ENCODE results near the gene ALCAM. TPM values are rescaled to one million over a fixed set of nuclear protein-coding genes. Genes with fewer than 3 reads are reported as not detected.

Gene ALCAM
- total RNA-seq, 2 donors from 2014 or later = 17.8 to 29.6 TPM

DNA sequence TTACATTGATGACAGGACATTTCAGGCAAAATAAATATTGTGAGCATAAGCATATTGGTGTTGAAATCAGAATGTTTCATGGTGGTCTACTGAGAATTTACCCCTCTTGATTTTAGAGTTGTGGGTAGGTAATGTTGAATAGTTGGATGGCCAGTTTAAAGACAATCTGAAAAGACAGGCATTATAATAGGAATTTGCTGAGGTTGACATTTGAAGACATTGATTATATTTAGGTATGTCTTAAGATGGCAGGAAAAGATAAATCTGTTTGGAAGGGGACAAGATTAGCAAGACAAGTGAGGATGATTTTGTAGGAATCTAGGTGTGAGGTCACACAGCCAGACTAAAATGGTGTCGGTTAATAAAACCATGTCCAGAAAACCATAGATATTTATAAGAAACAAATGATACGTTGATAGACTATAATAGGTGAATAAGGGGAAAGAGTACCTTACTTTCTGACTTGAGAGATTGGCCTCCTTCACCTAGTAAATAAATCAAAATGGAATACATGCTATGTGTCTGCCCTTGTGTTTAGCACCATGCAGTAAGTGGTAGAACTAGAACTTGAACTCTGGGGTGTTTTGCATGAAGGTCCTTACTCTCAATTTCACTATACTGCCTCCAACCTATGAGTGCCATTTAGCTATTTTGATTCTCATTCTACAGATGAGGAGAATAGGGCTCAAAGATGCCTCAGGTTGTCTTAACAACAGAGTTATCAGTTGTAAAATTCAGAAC, 57.9 kb downstream of the ALCAM start:
- Histone ChIP-seq H3K4me1 (no peaks in the 10 kb centered on the region), H3K27ac (no peak overlapping the region), H3K4me3 (no peak overlapping the region), H3K27me3 (no peaks in the 10 kb centered on the region), H3K9ac (ENCODE audit: low read depth in 2 of 2, low read length in 2 of 2) (no peak overlapping the region), H3K9me3 (no peaks in the 10 kb centered on the region), H3K36me3 (no peaks in the 10 kb centered on the region)
- intact Hi-C loops (cut with DNase I) = no loop called here
- no peak for DNase-seq
- TF ChIP-seq, protein P1, sequence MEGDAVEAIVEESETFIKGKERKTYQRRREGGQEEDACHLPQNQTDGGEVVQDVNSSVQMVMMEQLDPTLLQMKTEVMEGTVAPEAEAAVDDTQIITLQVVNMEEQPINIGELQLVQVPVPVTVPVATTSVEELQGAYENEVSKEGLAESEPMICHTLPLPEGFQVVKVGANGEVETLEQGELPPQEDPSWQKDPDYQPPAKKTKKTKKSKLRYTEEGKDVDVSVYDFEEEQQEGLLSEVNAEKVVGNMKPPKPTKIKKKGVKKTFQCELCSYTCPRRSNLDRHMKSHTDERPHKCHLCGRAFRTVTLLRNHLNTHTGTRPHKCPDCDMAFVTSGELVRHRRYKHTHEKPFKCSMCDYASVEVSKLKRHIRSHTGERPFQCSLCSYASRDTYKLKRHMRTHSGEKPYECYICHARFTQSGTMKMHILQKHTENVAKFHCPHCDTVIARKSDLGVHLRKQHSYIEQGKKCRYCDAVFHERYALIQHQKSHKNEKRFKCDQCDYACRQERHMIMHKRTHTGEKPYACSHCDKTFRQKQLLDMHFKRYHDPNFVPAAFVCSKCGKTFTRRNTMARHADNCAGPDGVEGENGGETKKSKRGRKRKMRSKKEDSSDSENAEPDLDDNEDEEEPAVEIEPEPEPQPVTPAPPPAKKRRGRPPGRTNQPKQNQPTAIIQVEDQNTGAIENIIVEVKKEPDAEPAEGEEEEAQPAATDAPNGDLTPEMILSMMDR (IDR thresholded peaks at IDR 0.05) = no peak

GRCh38 chr3:105425153-105425502, 58.4 kb downstream of the ALCAM start:
- Histone ChIP-seq H3K27me3 (no peaks in the 10 kb centered on the region), H3K4me3 (no peak overlapping the region), H3K4me1 (no peaks in the 10 kb centered on the region), H3K9me3 (no peaks in the 10 kb centered on the region), H3K9ac (ENCODE audit: low read depth in 2 of 2, low read length in 2 of 2) (no peak overlapping the region), H3K27ac (no peak overlapping the region), H3K36me3 (no peaks in the 10 kb centered on the region)
- intact Hi-C loops (cut with DNase I) = no loop called here
- TF ChIP-seq, protein P1 (IDR thresholded peaks at IDR 0.05) = no peak
- DNase-seq = no peak

DNA sequence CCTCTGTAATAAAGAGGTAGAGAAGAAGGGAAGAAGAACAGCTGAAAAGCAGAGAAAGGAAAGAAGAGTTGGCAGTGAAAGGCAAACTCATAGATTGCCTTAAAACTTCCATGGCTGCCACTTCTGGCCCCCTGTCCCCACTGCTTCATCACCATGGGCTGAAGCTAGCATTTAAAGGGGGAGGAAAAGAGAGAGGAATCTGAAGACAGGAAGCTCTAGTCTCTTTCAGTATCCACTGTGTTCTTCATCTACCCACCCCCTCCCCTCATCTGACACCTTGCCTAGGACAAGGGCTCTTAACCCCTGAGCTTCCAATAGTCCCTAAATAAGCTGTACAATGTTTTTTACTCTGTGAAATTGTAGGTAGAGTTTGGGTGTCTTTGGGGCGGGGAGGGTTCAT, 60.6 kb downstream of the ALCAM start:
- no peaks in the 10 kb centered on the region for H3K4me1 ChIP-seq
- H3K36me3 ChIP-seq = no peaks in the 10 kb centered on the region
- no peak overlapping the region for H3K9ac ChIP-seq (ENCODE audit: low read depth in 2 of 2, low read length in 2 of 2)
- no peaks in the 10 kb centered on the region for H3K27me3 ChIP-seq
- no peaks in the 10 kb centered on the region for H3K9me3 ChIP-seq
- DNase-seq = no peak
- H3K4me3 ChIP-seq = no peak overlapping the region
- intact Hi-C loops (cut with DNase I) = no loop called here
- H3K27ac ChIP-seq = no peak overlapping the region
- TF ChIP-seq, protein P1 (IDR thresholded peaks at IDR 0.05) = no peak

- DNase-seq = no peak
- H3K27ac ChIP-seq = no peak overlapping the region
- no peaks in the 10 kb centered on the region for H3K36me3 ChIP-seq
- intact Hi-C loops (cut with DNase I) = no loop called here
- H3K9ac ChIP-seq (ENCODE audit: low read depth in 2 of 2, low read length in 2 of 2) = no peak overlapping the region
- TF ChIP-seq, protein P1 (IDR thresholded peaks at IDR 0.05) = no peak
- H3K9me3 ChIP-seq = no peaks in the 10 kb centered on the region
- H3K4me3 ChIP-seq = no peak overlapping the region
- H3K4me1 ChIP-seq = no peaks in the 10 kb centered on the region
- H3K27me3 ChIP-seq = no peaks in the 10 kb centered on the region
Measured at GRCh38 chr3:105429034-105429762, 62.5 kb downstream of the ALCAM start.

- no peak overlapping the region for H3K9ac ChIP-seq (ENCODE audit: low read depth in 2 of 2, low read length in 2 of 2)
- H3K9me3 ChIP-seq = no peaks in the 10 kb centered on the region
- DNase-seq = no peak
- H3K4me1 ChIP-seq = no peaks in the 10 kb centered on the region
- H3K27ac ChIP-seq = no peak overlapping the region
- TF ChIP-seq, protein P1 (IDR thresholded peaks at IDR 0.05) = no peak
- H3K27me3 ChIP-seq = no peaks in the 10 kb centered on the region
- no peak overlapping the region for H3K4me3 ChIP-seq
- intact Hi-C loops (cut with DNase I) = no loop called here
- H3K36me3 ChIP-seq = no peaks in the 10 kb centered on the region
Measured at GRCh38 chr3:105430455-105430854, 63.7 kb downstream of the ALCAM start.
